Mesendoderm (in vitro differentiated cells): ENCODE results near the gene ESRP2.

Experiments used
- DNase-seq: peaks from one replicate; pipeline ENCODE4 v3.0.0; 2013
- H2AK5ac ChIP-seq: 2 replicates; pipeline ENCODE4 v1.6.1; 2013; ENCODE audit warnings: low read length, inconsistent platforms
- H2BK120ac ChIP-seq: 2 replicates; pipeline ENCODE4 v1.6.1; 2013; ENCODE audit warnings: low read depth, mild to moderate bottlenecking, low read length, moderate library complexity, mixed read lengths
- H2BK15ac ChIP-seq: replicated peaks from 2 replicates; pipeline ENCODE4 v1.6.1; 2013; ENCODE audit warnings: low read depth, mild to moderate bottlenecking, moderate library complexity
- H2BK5ac ChIP-seq: 2 replicates; pipeline ENCODE4 v1.6.1; 2013; ENCODE audit warnings: low read length, inconsistent platforms
- H3K18ac ChIP-seq: 2 replicates; pipeline ENCODE4 v1.6.1; 2013; ENCODE audit warnings: mild to moderate bottlenecking, low read length, mixed read lengths
- H3K23ac ChIP-seq: one replicate; pipeline ENCODE4 v1.6.1; 2013; ENCODE audit warnings: low read length
- H3K27ac ChIP-seq: 2 replicates; pipeline ENCODE4 v1.5.1; 2013; ENCODE audit warnings: low read depth, mild to moderate bottlenecking, inconsistent platforms, low read length, moderate library complexity
- H3K27me3 ChIP-seq: 2 replicates; pipeline ENCODE4 v1.6.1; 2013; ENCODE audit warnings: low read length, control low read depth, mild to moderate bottlenecking, inconsistent platforms; ENCODE audit not compliant: insufficient read depth, poor library complexity
- H3K36me3 ChIP-seq: 2 replicates; pipeline ENCODE4 v1.6.1; 2013; ENCODE audit warnings: low read length, inconsistent platforms; ENCODE audit not compliant: control insufficient read depth, insufficient read depth
- H3K4ac ChIP-seq: one replicate; pipeline ENCODE4 v1.6.1; 2013; ENCODE audit warnings: low read depth, mild to moderate bottlenecking, low read length, moderate library complexity
- H3K4me1 ChIP-seq: 2 replicates; pipeline ENCODE4 v1.6.1; 2013; ENCODE audit warnings: low read depth, low read length, inconsistent platforms; ENCODE audit not compliant: control insufficient read depth
- H3K4me2 ChIP-seq: 2 replicates; pipeline ENCODE4 v1.6.1; 2013; ENCODE audit warnings: low read length
- H3K4me3 ChIP-seq: 2 replicates; pipeline ENCODE4 v1.5.1; 2013; ENCODE audit warnings: mild to moderate bottlenecking, low read length
- H3K56ac ChIP-seq: one replicate; pipeline ENCODE4 v1.6.1; 2013; ENCODE audit warnings: low read length
- H3K79me1 ChIP-seq: 2 replicates; pipeline ENCODE4 v1.6.1; 2013; ENCODE audit warnings: low read length, inconsistent platforms
- H3K79me2 ChIP-seq: 2 replicates; pipeline ENCODE4 v1.6.1; 2013; ENCODE audit warnings: mild to moderate bottlenecking, low read length; ENCODE audit not compliant: control insufficient read depth, insufficient read depth
- H3K9ac ChIP-seq: 2 replicates; pipeline ENCODE4 v1.6.1; 2013; ENCODE audit warnings: low read length, inconsistent platforms
- H4K5ac ChIP-seq: one replicate; pipeline ENCODE4 v1.6.1; 2013; ENCODE audit warnings: low read length
- H4K8ac ChIP-seq: one replicate; pipeline ENCODE4 v1.6.1; 2013; ENCODE audit warnings: low read depth, mild to moderate bottlenecking, control low read depth, low read length, moderate library complexity
- WGBS: extraction: QIAGEN DNeasy Blood & Tissue Kit; methylation state at CpG from one replicate; pipeline ENCODE4 v1.1.7; 2013; ENCODE audit warnings: low lambda C conversion rate, missing lambda C conversion rate; ENCODE audit not compliant: insufficient coverage; ENCODE audit errors: extremely low coverage; 5-methylcytosine and 5-hydroxymethylcytosine counted together

The ESRP2 gene

GRCh38 chr16:68252383-68252782 lies 16.5 kb upstream of the ESRP2 start:
- no peaks in the 10 kb centered on the region for H3K27me3 ChIP-seq
- no peak overlapping the region for H2BK15ac ChIP-seq
- no peaks in the 10 kb centered on the region for H3K36me3 ChIP-seq
- no peak for DNase-seq
- no peak overlapping the region for H3K4ac ChIP-seq
- H3K27ac ChIP-seq: no peak overlapping the region
- H2AK5ac ChIP-seq: no peak overlapping the region
- no peak overlapping the region for H2BK5ac ChIP-seq
- no peak overlapping the region for H3K4me3 ChIP-seq
- H3K4me1 ChIP-seq: no peaks in the 10 kb centered on the region
- H4K5ac ChIP-seq: no peak overlapping the region
- no peaks in the 10 kb centered on the region for H3K79me2 ChIP-seq
- H3K4me2 ChIP-seq: no peak overlapping the region
- H3K56ac ChIP-seq: no peak overlapping the region
- H3K79me1 ChIP-seq: no peaks in the 10 kb centered on the region
- no CpG with 5 or more reads among the region's 5 CpGs for WGBS
- no peak overlapping the region for H3K23ac ChIP-seq
- no peak overlapping the region for H2BK120ac ChIP-seq
- no peak overlapping the region for H4K8ac ChIP-seq
- H3K18ac ChIP-seq: no peak overlapping the region
- no peak overlapping the region for H3K9ac ChIP-seq

- H3K4ac ChIP-seq: no peak overlapping the region
These were observed 15.9 kb upstream of the ESRP2 start for GRCh38 chr16:68251832-68252231.

GRCh38 chr16:68250951-68251350 lies 15.0 kb upstream of the ESRP2 start:
- H3K56ac ChIP-seq: no peak overlapping the region
- no CpG with 5 or more reads among the region's 6 CpGs for WGBS

More at GRCh38 chr16:68251832-68252231, 15.9 kb upstream of the ESRP2 start:
- Histone ChIP-seq H2BK120ac (no peak overlapping the region), H3K27me3 (no peaks in the 10 kb centered on the region), H3K9ac (no peak overlapping the region), H4K8ac (no peak overlapping the region), H3K4me2 (no peak overlapping the region), H2BK5ac (no peak overlapping the region), H3K18ac (no peak overlapping the region), H3K56ac (no peak overlapping the region), H3K79me1 (no peaks in the 10 kb centered on the region), H3K27ac (no peak overlapping the region), H4K5ac (no peak overlapping the region), H3K36me3 (no peaks in the 10 kb centered on the region), H2AK5ac (no peak overlapping the region), H2BK15ac (no peak overlapping the region), H3K79me2 (no peaks in the 10 kb centered on the region), H3K23ac (no peak overlapping the region), H3K4me1 (no peaks in the 10 kb centered on the region), H3K4me3 (no peak overlapping the region)
- WGBS: no CpG with 5 or more reads among the region's 5 CpGs
- DNase-seq: no peak

GRCh38 chr16:68249371-68249770 lies 13.4 kb upstream of the ESRP2 start:
- Histone ChIP-seq H2BK5ac (no peak overlapping the region), H3K9ac (no peak overlapping the region), H3K27me3 (no peaks in the 10 kb centered on the region), H3K27ac (no peak overlapping the region), H3K4me1 (peaks cover 4% of the 10 kb centered on the region), H3K23ac (no peak overlapping the region), H3K4me3 (no peak overlapping the region), H3K4me2 (no peak overlapping the region), H3K56ac (no peak overlapping the region), H3K18ac (no peak overlapping the region), H2BK15ac (no peak overlapping the region), H3K79me1 (no peaks in the 10 kb centered on the region), H3K4ac (no peak overlapping the region), H3K36me3 (no peaks in the 10 kb centered on the region), H3K79me2 (no peaks in the 10 kb centered on the region), H4K8ac (no peak overlapping the region), H2BK120ac (no peak overlapping the region), H4K5ac (no peak overlapping the region), H2AK5ac (no peak overlapping the region)
- DNase-seq: no peak
- WGBS: no CpG with 5 or more reads among the region's 4 CpGs

More at GRCh38 chr16:68250951-68251350, 15.0 kb upstream of the ESRP2 start:
- Histone ChIP-seq H3K4ac (no peak overlapping the region), H3K79me2 (no peaks in the 10 kb centered on the region), H3K4me3 (no peak overlapping the region), H2BK120ac (no peak overlapping the region), H3K4me1 (no peaks in the 10 kb centered on the region), H3K27ac (no peak overlapping the region), H3K18ac (no peak overlapping the region), H4K5ac (no peak overlapping the region), H3K9ac (no peak overlapping the region), H2AK5ac (no peak overlapping the region), H2BK5ac (no peak overlapping the region), H3K79me1 (no peaks in the 10 kb centered on the region), H3K23ac (no peak overlapping the region), H3K27me3 (no peaks in the 10 kb centered on the region), H3K36me3 (no peaks in the 10 kb centered on the region), H2BK15ac (no peak overlapping the region), H3K4me2 (no peak overlapping the region), H4K8ac (no peak overlapping the region)
- no peak for DNase-seq

GRCh38 chr16:68247932-68248331 lies 12.0 kb upstream of the ESRP2 start:
- H2BK120ac ChIP-seq: no peak overlapping the region
- H3K9ac ChIP-seq: no peak overlapping the region
- H3K36me3 ChIP-seq: no peaks in the 10 kb centered on the region
- no peak overlapping the region for H3K27ac ChIP-seq
- H4K8ac ChIP-seq: no peak overlapping the region
- no peak overlapping the region for H3K4me3 ChIP-seq
- no peaks in the 10 kb centered on the region for H3K27me3 ChIP-seq
- H3K4me2 ChIP-seq: no peak overlapping the region
- no peaks in the 10 kb centered on the region for H3K79me1 ChIP-seq
- H2BK5ac ChIP-seq: no peak overlapping the region
- no peak overlapping the region for H3K23ac ChIP-seq
- no peaks in the 10 kb centered on the region for H3K79me2 ChIP-seq
- DNase-seq: no peak
- H3K18ac ChIP-seq: no peak overlapping the region
- H2AK5ac ChIP-seq: no peak overlapping the region
- no CpG with 5 or more reads among the region's 4 CpGs for WGBS
- H3K56ac ChIP-seq: no peak overlapping the region
- H3K4me1 ChIP-seq: peaks cover 4% of the 10 kb centered on the region
- no peak overlapping the region for H2BK15ac ChIP-seq
- no peak overlapping the region for H3K4ac ChIP-seq
- no peak overlapping the region for H4K5ac ChIP-seq

GRCh38 chr16:68247400-68247799 lies 11.5 kb upstream of the ESRP2 start:
- Histone ChIP-seq H3K36me3 (no peaks in the 10 kb centered on the region), H3K9ac (no peak overlapping the region), H3K4me2 (no peak overlapping the region), H2BK15ac (no peak overlapping the region), H3K4me1 (peaks cover 4% of the 10 kb centered on the region), H4K8ac (no peak overlapping the region), H3K23ac (no peak overlapping the region), H3K56ac (no peak overlapping the region), H2AK5ac (no peak overlapping the region), H2BK5ac (no peak overlapping the region), H3K4ac (no peak overlapping the region), H3K27ac (no peak overlapping the region), H3K18ac (no peak overlapping the region), H2BK120ac (no peak overlapping the region), H3K79me2 (no peaks in the 10 kb centered on the region), H3K4me3 (no peak overlapping the region), H3K27me3 (no peaks in the 10 kb centered on the region), H4K5ac (no peak overlapping the region), H3K79me1 (no peaks in the 10 kb centered on the region)
- DNase-seq: no peak
- WGBS: no CpG with 5 or more reads among the region's 4 CpGs
